Stimulated activated CD4-positive, alpha-beta T cell treated with anti-CD3 and anti-CD28 coated beads, Interleukin-15, amount 100 ng/mL, for 24 hours (primary cell): ENCODE data around the gene RUNX1.

ENCODE experiments used
- DNase-seq: peaks from one replicate; pipeline ENCODE4 v3.0.0-alpha.2; 2020

Gene RUNX1

DNA sequence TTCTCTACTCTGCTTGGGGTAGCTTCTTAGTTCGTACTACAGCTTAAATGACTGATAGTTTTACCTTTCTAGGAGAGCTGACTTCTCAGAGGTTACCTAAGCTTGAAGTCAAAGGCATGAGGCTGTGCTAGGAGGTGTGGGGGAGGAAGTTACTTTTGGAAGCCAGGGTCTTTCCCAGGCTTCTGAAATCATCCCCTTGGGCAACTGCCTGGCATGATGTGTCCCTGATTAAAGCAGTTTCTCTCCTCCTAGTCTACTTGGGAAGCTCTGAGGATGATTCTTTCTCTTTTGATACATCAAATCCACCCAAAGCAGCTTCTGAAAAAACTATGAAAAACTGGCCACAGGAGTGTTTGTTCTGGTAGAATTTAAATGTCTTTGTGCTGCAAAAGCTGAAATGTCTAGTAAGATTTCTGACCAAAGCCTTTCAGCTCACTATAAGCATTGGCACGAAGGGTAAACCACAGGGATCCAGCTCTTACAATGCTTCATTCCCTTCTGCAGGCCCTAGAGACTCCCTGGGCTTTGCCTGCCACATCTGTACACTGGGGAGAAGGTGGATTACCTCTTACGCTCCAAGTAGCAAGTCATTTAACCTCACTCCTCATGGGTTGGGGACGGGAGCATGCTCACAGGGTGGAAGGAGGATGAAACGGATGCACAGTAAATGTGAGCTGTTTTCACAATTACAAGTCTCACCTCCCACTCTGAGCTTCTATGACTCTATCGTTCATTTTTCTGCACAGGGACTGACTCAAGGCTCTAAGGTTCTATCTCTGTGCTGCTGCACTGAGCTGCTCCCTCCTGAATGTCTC, 59.6 kb downstream of the RUNX1 start:
- peak; percentile 79 for DNase-seq

DNA sequence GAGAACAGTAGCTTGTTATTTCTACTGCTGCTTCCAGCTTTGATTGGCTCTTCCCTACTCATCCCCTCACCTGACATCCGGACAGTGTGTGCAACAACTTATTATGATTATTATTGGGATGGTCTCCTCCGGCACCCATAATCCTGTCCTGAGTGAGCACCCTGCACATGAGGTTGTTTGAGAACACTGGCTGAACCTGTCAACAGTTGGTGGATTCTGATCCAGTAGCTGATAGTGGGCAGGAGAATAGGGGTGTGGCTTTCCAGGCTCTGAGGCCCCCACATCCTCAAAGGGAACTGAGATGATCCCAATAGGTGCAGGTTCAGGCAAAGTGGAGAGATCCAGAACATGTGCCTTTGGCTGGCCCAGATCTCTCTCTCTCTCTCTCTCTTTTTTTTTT, 60.5 kb downstream of the RUNX1 start:
- DNase-seq: no peak

DNA sequence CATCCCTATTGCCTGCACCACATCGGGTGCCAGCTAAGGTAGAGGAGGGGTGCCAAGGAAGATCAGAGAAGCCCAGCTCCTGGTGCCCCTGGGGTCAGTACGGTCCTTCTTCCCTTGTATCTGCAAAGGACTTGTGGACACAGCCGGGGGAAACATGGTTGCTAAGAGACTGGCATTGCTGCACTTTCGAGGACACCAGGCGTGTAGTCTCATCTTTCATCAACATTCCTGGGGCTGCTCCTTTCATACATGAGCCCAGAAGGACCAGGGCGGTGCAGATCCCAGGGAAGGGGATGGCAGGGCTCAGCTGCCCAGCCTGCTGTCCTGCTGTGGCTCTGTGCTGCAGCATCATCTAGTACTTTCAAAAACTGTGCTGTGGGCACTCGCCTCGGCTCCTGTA, 61.0 kb downstream of the RUNX1 start:
- no peak for DNase-seq

DNA sequence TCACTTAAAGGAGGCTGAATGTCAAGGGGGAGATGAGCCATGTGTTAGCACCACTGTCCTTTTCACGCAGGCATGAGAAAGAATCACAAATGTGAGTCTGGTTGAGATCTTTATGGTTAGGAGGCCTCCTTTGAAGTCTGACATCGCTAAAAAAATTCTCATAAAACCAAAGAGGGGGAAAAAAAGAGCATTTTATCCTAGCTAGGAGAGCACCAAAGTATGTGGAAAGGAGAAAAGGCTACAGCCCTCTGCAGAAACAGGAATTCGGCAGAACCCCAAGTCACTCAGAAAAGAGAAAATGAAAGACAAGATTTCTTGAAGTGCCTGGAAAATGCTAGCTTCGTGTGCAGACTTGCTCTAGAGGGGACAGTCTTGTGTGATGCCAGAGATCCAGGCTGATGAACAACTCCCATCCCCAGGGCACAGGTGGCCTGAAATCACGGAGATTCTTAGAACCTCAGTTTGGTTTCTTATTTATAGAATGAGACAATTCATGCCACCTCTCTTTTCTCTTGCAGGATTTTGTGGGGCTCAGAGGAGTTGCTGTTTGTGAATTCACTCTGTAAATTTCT, 61.5 kb downstream of the RUNX1 start:
- DNase-seq: no peak

- DNase-seq: peak; percentile 84
Observed at GRCh38 chr21:34986561-34987500, 62.3 kb downstream of the RUNX1 start.

GRCh38 chr21:34984356-34985058, 64.6 kb downstream of the RUNX1 start:
- no peak for DNase-seq

DNA sequence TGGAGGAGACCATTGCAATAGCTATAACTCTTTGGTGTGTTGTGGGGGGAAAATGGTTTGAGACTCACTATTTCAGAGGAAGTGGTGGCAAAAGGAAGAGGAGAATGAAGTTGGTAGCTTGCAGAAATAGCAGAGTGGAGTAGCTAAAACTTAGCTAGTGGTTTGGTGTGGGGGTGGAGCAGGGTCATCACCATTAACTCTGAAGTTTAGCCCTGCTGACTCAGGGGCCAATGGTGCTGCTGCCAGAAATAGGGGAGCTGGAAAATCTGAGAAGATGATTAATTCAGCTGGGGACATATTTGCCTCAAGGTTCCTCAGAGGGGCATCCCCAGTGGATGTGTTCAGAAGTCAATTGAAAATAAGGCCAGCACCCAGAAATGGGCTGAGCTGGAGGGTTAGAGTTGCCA, 65.4 kb downstream of the RUNX1 start:
- peak; percentile 81 for DNase-seq

DNA sequence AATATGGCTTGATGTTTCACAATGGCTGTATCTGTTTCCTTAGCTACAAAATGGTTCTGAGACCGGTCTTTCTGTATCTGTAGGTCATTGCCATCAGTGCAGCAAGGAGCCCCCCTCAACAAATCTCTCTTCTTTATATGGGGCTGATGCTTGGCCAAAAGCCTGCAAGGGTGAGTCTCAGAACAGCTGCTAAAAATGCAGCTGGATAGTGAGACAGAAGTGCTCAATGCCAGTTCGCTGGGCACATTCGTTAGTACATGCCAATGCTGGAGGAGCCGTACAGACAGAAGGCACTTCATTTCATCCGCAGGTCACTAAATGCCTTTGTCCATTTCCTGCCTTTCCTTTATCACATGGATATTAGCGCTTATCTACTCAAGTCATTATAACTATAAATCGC, 67.3 kb downstream of the RUNX1 start:
- no peak for DNase-seq

DNA sequence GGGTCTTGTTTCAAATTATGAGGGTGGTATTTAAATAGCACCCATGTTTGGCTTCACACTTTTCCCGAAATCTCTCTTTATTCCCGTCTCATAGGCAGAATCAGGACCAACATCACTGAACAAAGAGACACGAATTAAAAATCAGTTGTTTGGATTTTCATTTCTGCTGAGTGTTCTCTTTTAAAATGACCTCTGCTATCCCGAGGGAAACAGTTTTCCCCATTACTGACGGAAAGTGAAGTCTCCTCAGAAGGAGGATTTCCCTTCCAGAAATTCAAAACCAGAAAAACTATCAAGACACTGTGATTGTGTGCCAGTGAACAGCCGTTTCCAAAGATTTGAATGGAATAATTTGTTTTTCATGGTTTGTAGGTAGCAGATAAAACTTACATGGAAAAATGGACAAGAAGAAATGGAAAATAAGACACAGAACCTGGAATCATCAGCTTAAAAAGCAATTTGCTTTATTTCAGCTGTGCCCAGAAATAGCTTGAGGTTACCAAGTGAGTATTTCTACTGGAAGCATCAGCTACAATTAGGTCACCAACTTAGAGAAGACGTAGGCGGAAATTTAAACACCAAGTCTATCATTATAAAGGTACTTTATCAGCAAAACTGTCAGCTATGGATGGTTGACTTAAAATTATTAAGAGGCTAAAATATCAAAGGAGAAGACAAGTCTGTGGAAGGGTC, 68.5 kb downstream of the RUNX1 start:
- no peak for DNase-seq

DNA sequence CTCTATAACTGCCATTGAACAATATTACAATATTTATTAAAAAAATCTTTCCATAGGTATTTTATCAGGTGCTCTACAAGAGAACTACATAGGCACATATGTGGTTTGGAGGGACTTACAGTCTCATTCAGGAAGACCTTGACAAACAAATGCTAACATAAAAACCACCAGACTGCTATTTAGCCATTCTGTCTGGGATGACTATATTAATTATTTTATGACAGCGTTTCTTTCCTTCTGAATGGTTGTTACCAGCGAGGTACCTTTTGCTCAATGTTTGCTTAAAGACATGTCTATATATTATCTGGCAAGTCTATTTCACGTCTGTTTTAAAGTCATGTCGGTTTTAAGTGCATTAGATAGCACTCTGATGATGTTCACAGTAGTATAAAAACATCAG, 69.7 kb downstream of the RUNX1 start:
- no peak for DNase-seq

DNA sequence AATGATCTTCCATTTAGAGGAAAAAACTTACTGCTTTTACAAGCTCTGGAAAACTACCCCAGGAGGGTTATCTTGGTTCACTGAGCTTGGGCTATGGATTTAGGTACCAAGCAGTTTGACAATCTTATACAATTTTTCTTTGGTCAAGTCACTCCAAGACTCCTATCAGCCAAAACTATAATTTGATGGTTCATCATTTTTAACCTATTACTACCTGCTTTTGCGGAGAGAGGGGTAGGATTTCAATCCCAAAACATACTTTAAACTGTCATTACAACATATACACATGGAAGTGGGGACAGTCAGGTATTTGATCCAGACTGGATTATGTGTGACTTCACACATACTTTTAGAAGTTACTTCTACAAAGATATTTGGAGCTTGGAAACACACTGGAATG, 71.8 kb downstream of the RUNX1 start:
- DNase-seq: no peak

GRCh38 chr21:34974162-34974981, 74.7 kb downstream of the RUNX1 start:
- DNase-seq: peak; percentile 60

DNA sequence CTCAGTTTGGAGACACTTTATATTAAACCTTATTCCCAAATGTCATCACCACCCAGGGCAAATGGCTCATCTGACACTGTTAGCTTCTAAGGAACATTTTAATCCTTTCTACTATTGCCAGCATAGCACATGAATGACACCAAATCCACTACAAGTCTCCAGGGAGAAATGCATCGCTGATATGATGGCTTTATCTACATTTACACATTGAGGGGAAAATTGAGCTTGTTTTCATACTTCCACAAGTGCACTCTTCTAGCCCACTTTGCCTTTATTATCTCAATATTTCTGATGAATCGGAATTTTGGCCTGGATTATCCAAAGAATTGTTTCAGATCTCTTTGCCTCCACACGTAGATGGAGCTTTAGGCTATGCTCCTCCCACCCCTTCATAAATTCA, 75.4 kb downstream of the RUNX1 start:
- DNase-seq: no peak

DNA sequence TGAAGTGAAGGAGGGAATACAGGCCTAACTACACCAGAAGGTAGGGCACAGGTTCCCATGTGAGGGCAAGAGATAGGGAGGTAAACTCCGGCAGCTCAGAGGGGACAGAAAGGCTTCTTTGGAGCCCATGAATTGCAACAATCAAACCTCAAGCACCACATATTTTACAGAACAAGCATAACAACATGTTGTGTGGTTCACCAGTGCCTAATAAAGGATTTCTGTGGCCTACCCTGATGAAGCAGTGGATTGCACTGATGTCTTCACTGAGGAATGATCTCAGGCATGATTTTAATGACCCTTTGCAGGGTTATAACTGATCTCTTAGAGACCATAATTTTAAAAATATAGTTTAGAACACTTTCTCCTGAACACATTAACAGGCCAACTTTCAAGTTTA, 77.4 kb downstream of the RUNX1 start:
- no peak for DNase-seq

- no peak for DNase-seq
Observed at GRCh38 chr21:34970566-34970965, 78.5 kb downstream of the RUNX1 start.

DNA sequence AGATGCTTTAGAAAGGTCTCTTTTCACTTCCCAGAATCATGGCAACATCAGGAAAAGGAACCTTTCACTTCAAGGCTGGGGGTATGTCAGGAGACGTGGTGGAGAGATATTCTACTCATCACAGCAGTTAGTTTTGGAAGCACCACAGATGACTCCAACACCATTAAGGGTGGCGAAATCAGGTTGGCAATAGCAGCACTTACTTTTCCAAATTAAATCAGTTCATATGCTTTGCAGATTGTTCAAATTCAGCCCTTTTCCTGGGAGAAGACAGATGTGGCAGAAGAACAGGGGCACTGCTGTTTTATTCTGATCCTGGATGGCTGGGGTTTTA, 79.0 kb downstream of the RUNX1 start:
- DNase-seq: no peak

- no peak for DNase-seq
Observed at GRCh38 chr21:34969423-34970166, 79.5 kb downstream of the RUNX1 start.

GRCh38 chr21:34968414-34969333, 80.4 kb downstream of the RUNX1 start:
- peak; percentile 66 for DNase-seq

GRCh38 chr21:34967509-34968289, 81.4 kb downstream of the RUNX1 start:
- DNase-seq: peak; percentile 62
